ENCODE data around the gene ECEL1.

The ECEL1 gene

GRCh38 chr2:232466221-232466620 is 21.4 kb downstream of the ECEL1 start:
- no peaks in the 10 kb centered on the region for H3K9me3 ChIP-seq (ENCODE audit: control insufficient read depth, insufficient read depth, low read depth, low read length)
- no peaks in the 10 kb centered on the region for H3K4me1 ChIP-seq (ENCODE audit: control insufficient read depth, insufficient read depth, low read length)
- ChIA-PET POLR2A (no interaction called here), CTCF (interaction anchor here (1.0 to 2.3 kb wide), 4 partner anchors 15 to 58 kb away, joined by 3 to 9 read pairs (median 3); no protein-coding TSS in a partner anchor)
- TF ChIP-seq ZNF692 (tag by site-specific recombination; IDR thresholded peaks at IDR 0.05) (no peak), GLI4 (tag by site-specific recombination; IDR thresholded peaks at IDR 0.05) (no peak), KLF9 (tag by site-specific recombination; IDR thresholded peaks at IDR 0.05; ENCODE audit: low read depth) (no peak), ZNF138 (tag by site-specific recombination; IDR thresholded peaks at IDR 0.05; ENCODE audit: borderline replicate concordance) (no peak), PBX3 (CRISPR knock-in tag; IDR thresholded peaks at IDR 0.05) (no peak), ZNF510 (tag by site-specific recombination; IDR thresholded peaks at IDR 0.05; ENCODE audit: insufficient replicate concordance) (no peak), SALL2 (tag by site-specific recombination; IDR thresholded peaks at IDR 0.05; ENCODE audit: borderline replicate concordance) (no peak), ZNF26 (tag by site-specific recombination; IDR thresholded peaks at IDR 0.05) (no peak), ZBTB48 (tag by site-specific recombination; IDR thresholded peaks at IDR 0.05) (no peak), ZNF600 (tag by site-specific recombination; IDR thresholded peaks at IDR 0.05) (no peak), PRDM1 (tag by site-specific recombination; IDR thresholded peaks at IDR 0.05) (no peak), ZNF280C (tag by site-specific recombination; IDR thresholded peaks at IDR 0.05) (no peak), ZNF223 (tag by site-specific recombination; IDR thresholded peaks at IDR 0.05) (no peak), ZFP69B (tag by site-specific recombination; IDR thresholded peaks at IDR 0.05) (no peak), ZSCAN30 (tag by site-specific recombination; IDR thresholded peaks at IDR 0.05) (no peak), ZBTB17 (tag by site-specific recombination; IDR thresholded peaks at IDR 0.05) (no peak), ZNF274 (IDR thresholded peaks at IDR 0.05; ENCODE audit: low read length) (no peak), ZNF274 (tag by site-specific recombination; IDR thresholded peaks at IDR 0.05; ENCODE audit: borderline replicate concordance) (no peak), ZNF157 (tag by site-specific recombination; IDR thresholded peaks at IDR 0.05) (no peak), ZNF140 (tag by site-specific recombination; IDR thresholded peaks at IDR 0.05) (no peak)
- TF ChIP-seq, protein P1, sequence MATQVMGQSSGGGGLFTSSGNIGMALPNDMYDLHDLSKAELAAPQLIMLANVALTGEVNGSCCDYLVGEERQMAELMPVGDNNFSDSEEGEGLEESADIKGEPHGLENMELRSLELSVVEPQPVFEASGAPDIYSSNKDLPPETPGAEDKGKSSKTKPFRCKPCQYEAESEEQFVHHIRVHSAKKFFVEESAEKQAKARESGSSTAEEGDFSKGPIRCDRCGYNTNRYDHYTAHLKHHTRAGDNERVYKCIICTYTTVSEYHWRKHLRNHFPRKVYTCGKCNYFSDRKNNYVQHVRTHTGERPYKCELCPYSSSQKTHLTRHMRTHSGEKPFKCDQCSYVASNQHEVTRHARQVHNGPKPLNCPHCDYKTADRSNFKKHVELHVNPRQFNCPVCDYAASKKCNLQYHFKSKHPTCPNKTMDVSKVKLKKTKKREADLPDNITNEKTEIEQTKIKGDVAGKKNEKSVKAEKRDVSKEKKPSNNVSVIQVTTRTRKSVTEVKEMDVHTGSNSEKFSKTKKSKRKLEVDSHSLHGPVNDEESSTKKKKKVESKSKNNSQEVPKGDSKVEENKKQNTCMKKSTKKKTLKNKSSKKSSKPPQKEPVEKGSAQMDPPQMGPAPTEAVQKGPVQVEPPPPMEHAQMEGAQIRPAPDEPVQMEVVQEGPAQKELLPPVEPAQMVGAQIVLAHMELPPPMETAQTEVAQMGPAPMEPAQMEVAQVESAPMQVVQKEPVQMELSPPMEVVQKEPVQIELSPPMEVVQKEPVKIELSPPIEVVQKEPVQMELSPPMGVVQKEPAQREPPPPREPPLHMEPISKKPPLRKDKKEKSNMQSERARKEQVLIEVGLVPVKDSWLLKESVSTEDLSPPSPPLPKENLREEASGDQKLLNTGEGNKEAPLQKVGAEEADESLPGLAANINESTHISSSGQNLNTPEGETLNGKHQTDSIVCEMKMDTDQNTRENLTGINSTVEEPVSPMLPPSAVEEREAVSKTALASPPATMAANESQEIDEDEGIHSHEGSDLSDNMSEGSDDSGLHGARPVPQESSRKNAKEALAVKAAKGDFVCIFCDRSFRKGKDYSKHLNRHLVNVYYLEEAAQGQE (tag by site-specific recombination; IDR thresholded peaks at IDR 0.05): no peak
- H3K36me3 ChIP-seq (ENCODE audit: control insufficient read depth in 2 of 2, insufficient read depth in 1 of 2, low read length in 2 of 2): no peaks in the 10 kb centered on the region
- H3K4me3 ChIP-seq (ENCODE audit: low read depth, low read length): no peak overlapping the region
- H3K27ac ChIP-seq (ENCODE audit: extremely low read depth, low read depth, low read length): no peak overlapping the region

Data from HEK293 (cell line).